GM12878 (cell line): ENCODE data around the gene PLA2G4E. TPM values are rescaled to one million over a fixed set of nuclear protein-coding genes. Genes with fewer than 3 reads are reported as not detected.

ENCODE experiments used
- BACH1 ChIP-seq: fragments of 450-650 bp; IDR thresholded peaks from 2 replicates; pipeline ENCODE4 v1.6.1; 2017; ENCODE audit warnings: mild to moderate bottlenecking, borderline replicate concordance
- BCLAF1 ChIP-seq: fragments of 450-650 bp; IDR thresholded peaks from 2 replicates; pipeline ENCODE4 v1.6.1; 2017; ENCODE audit warnings: antibody characterized with exemption, mild to moderate bottlenecking, moderate library complexity
- CREB1 ChIP-seq: IDR thresholded peaks from 2 replicates; pipeline ENCODE4 v1.6.1; 2012; ENCODE audit warnings: low read depth, mild to moderate bottlenecking, inconsistent platforms
- EZH2 ChIP-seq: IDR thresholded peaks from 2 replicates; pipeline ENCODE4 v1.6.1; 2012; ENCODE audit warnings: low read depth, mild to moderate bottlenecking, control low read depth, inconsistent platforms, low read length, borderline replicate concordance; ENCODE audit not compliant: control insufficient read depth
- FOXK2 ChIP-seq: fragments of 450-650 bp; IDR thresholded peaks from 2 replicates; pipeline ENCODE4 v1.6.1; 2017; ENCODE audit warnings: mild to moderate bottlenecking, moderate library complexity
- HDGF ChIP-seq: fragments of 450-650 bp; IDR thresholded peaks from 2 replicates; pipeline ENCODE4 v1.6.1; 2016; ENCODE audit warnings: antibody characterized with exemption
- KLF5 ChIP-seq: fragments of 450-650 bp; IDR thresholded peaks from 2 replicates; pipeline ENCODE4 v1.6.1; 2014; ENCODE audit warnings: mild to moderate bottlenecking; ENCODE audit not compliant: partially characterized antibody
- MTA2 ChIP-seq: fragments of 450-650 bp; IDR thresholded peaks from 2 replicates; pipeline ENCODE4 v1.6.1; 2016; ENCODE audit warnings: low read depth, mild to moderate bottlenecking, moderate library complexity
- NFYB ChIP-seq: IDR thresholded peaks from 2 replicates; pipeline ENCODE4 v1.6.1; 2011; ENCODE audit warnings: low read depth, mild to moderate bottlenecking, low read length, improper control_type of control experiment, moderate library complexity; ENCODE audit not compliant: insufficient read depth
- NR2C1 ChIP-seq: fragments of 450-650 bp; IDR thresholded peaks from 2 replicates; pipeline ENCODE4 v1.6.1; 2017; ENCODE audit warnings: antibody characterized with exemption, mild to moderate bottlenecking, moderate library complexity
- RELA ChIP-seq: fragments of 450-650 bp; IDR thresholded peaks from 2 replicates; pipeline ENCODE4 v1.8.0; 2014; ENCODE audit warnings: borderline replicate concordance; ENCODE audit not compliant: partially characterized antibody
- SREBF1 ChIP-seq: IDR thresholded peaks from 2 replicates; pipeline ENCODE4 v1.6.1; 2012; ENCODE audit warnings: mild to moderate bottlenecking, low read length
- SUZ12 ChIP-seq: fragments of 200-600 bp; sonication (generic); IDR thresholded peaks from one replicate; pipeline ENCODE4 v1.6.1; 2018; ENCODE audit warnings: antibody characterized with exemption, mild to moderate bottlenecking; ENCODE audit not compliant: unreplicated experiment
- TAF1 ChIP-seq: IDR thresholded peaks from 2 replicates; pipeline ENCODE4 v1.6.1; 2011; ENCODE audit warnings: mild to moderate bottlenecking, low read depth, low read length, borderline replicate concordance
- WRNIP1 ChIP-seq: IDR thresholded peaks from 2 replicates; pipeline ENCODE4 v1.6.1; 2011; ENCODE audit warnings: low read depth, low read length, improper control_type of control experiment, borderline replicate concordance
- ZBED1 ChIP-seq: IDR thresholded peaks from 2 replicates; pipeline ENCODE4 v1.6.1; 2016; ENCODE audit warnings: borderline replicate concordance
- ZNF274 ChIP-seq: IDR thresholded peaks from one replicate; pipeline ENCODE4 v1.8.0; 2011; ENCODE audit not compliant: insufficient read length, insufficient read depth
- ZNF384 ChIP-seq: IDR thresholded peaks from 2 replicates; pipeline ENCODE4 v1.6.1; 2012; ENCODE audit warnings: low read depth, mild to moderate bottlenecking, low read length, improper control_type of control experiment, borderline replicate concordance
- ZNF622 ChIP-seq: fragments of 450-650 bp; IDR thresholded peaks from 2 replicates; pipeline ENCODE4 v1.6.1; 2017; ENCODE audit warnings: mild to moderate bottlenecking, inconsistent platforms
- ZNF687 ChIP-seq: fragments of 450-650 bp; IDR thresholded peaks from 2 replicates; pipeline ENCODE4 v1.6.1; 2017; ENCODE audit warnings: mild to moderate bottlenecking, moderate library complexity
- ZZZ3 ChIP-seq: IDR thresholded peaks from 2 replicates; pipeline ENCODE4 v1.6.1; 2011; ENCODE audit warnings: low read depth; ENCODE audit not compliant: control insufficient read depth, insufficient read length
- polyA plus RNA-seq, 11 experiments: library from polyadenylated mRNA; depleted of rRNA in 4 of 11; unstranded in 6 of 11; stranded (reverse) in 5 of 11; fragments of >200 nt; fragmentation: Nextera tagmentation in 4 of 11; fragmentation: Illumina TruSeq in 1 of 11; extraction: Ambion mirVana in 4 of 11; extraction: Trizol in 1 of 11; gene quantifications; 1 replicate in 1 of 11; 2 replicates in 10 of 11; pipeline versions ENCODE4 v1.2.1 to v1.2.3, GENCODE V29; 2011 to 2016; ENCODE audit warnings: inconsistent platforms in 2 of 11, missing spikeins in 2 of 11, low read depth in 1 of 11
- total RNA-seq, 4 experiments: library from RNA; depleted of rRNA in 3 of 4; stranded (reverse); fragments of >200 nt in 3 of 4; fragmentation: Illumina TruSeq in 1 of 4; extraction: Trizol in 1 of 4; gene quantifications; 2 replicates each; pipeline versions ENCODE4 v1.2.1 to v1.2.3, GENCODE V29; 2013 to 2021
- TF ChIP-seq, protein P1 (sequence below): fragments of 450-650 bp; IDR thresholded peaks from 2 replicates; pipeline ENCODE4 v1.6.1; 2017; ENCODE audit warnings: low read depth, mild to moderate bottlenecking, moderate library complexity
- TF ChIP-seq, protein P2 (sequence below): fragments of 450-650 bp; IDR thresholded peaks from 2 replicates; pipeline ENCODE4 v1.6.1; 2016; ENCODE audit warnings: mild to moderate bottlenecking

The PLA2G4E gene
- total and polyA plus RNA-seq, 10 of the 15 experiments (the other 5 are each of a cell fraction or from before 2014, with no cell fraction given): 0.05 to 0.32 (median 0.06) TPM; not detected in 5

- TF ChIP-seq BCLAF1 (no peak), KLF5 (no peak), TAF1 (no peak), SUZ12 (no peak), SREBF1 (no peak), ZNF622 (no peak), WRNIP1 (no peak), ZNF384 (no peak), ZZZ3 (no peak), ZBED1 (no peak), HDGF (no peak), ZNF274 (no peak), MTA2 (no peak), ZNF687 (peak; percentile 32), RELA (no peak), FOXK2 (no peak), CREB1 (no peak), EZH2 (no peak), NFYB (no peak), BACH1 (no peak), NR2C1 (no peak)
- TF ChIP-seq, protein P1, sequence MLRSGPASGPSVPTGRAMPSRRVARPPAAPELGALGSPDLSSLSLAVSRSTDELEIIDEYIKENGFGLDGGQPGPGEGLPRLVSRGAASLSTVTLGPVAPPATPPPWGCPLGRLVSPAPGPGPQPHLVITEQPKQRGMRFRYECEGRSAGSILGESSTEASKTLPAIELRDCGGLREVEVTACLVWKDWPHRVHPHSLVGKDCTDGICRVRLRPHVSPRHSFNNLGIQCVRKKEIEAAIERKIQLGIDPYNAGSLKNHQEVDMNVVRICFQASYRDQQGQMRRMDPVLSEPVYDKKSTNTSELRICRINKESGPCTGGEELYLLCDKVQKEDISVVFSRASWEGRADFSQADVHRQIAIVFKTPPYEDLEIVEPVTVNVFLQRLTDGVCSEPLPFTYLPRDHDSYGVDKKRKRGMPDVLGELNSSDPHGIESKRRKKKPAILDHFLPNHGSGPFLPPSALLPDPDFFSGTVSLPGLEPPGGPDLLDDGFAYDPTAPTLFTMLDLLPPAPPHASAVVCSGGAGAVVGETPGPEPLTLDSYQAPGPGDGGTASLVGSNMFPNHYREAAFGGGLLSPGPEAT: no peak
- TF ChIP-seq, protein P2, sequence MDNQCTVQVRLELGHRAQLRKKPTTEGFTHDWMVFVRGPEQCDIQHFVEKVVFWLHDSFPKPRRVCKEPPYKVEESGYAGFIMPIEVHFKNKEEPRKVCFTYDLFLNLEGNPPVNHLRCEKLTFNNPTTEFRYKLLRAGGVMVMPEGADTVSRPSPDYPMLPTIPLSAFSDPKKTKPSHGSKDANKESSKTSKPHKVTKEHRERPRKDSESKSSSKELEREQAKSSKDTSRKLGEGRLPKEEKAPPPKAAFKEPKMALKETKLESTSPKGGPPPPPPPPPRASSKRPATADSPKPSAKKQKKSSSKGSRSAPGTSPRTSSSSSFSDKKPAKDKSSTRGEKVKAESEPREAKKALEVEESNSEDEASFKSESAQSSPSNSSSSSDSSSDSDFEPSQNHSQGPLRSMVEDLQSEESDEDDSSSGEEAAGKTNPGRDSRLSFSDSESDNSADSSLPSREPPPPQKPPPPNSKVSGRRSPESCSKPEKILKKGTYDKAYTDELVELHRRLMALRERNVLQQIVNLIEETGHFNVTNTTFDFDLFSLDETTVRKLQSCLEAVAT: no peak
Observed at GRCh38 chr15:41968701-41969100, 52.1 kb downstream of the PLA2G4E start (continued).
